Measurements from ENCODE around the gene POLR2A.
"Not testable (repeated sequence)": the region's sequence is repeated elsewhere in the genome, so short reads cannot be mapped to it uniquely, and the experiment has no call there.

The POLR2A gene

GRCh38 chr17:7460850-7461660 is 23.1 kb upstream of the POLR2A start:
- DNase-seq: no peak

- DNase-seq: no peak
Observed at GRCh38 chr17:7462474-7463371, 21.4 kb upstream of the POLR2A start.

GRCh38 chr17:7463372-7463846 is 20.8 kb upstream of the POLR2A start:
- no peak for DNase-seq

GRCh38 chr17:7464081-7464480 is 20.1 kb upstream of the POLR2A start:
- no peak for DNase-seq

DNA sequence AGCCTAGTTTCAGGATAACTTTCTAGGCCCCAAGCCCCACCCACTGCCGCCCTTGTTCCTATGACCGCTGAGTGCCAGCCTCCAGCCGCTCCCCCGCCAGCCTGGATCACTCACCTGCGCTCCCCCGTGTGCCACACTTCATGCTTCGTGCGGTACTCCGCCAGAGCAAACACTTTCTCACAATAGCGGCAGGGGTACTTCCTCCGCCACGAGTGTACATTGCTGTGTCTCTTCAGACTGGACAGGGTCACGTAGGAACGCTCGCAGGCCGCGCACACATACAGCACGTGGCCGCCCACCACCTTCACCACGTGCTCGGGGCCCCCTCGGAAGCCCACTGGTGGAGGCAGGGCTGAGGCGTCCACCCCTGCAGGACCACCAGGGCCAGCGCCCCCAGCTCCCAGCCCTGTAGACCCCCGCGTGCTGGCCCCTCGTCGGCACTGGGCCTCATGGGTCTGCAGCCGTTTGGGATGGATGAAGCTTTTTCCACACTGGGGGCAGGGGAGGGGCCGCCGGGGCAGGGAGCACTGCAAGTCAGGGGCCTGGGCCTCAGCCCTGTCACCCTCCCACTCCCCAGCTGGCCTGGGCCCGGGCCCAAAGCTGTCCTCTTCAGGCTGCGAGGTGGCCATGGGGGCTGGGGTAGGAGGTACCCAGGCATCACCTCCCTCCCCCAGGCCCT is 18.4 kb upstream of the POLR2A start:
- DNase-seq: no peak

DNA sequence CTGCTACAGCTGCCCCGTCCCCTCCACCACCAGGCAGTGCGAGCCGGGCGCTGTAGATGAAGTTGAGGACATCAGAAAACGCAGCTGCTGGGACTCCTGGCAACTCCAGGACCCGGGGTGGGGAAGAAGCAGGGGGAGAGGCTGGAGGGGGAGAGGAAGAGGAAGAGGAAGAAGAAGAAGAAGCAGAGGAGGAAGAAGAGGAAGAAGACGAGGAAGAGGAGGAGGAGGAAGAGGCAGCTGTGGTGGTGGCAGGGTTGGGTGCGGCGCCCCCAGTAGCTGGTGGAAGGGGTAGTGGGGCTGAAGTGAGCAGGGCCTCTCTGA is 17.9 kb upstream of the POLR2A start:
- DNase-seq: no peak

DNA sequence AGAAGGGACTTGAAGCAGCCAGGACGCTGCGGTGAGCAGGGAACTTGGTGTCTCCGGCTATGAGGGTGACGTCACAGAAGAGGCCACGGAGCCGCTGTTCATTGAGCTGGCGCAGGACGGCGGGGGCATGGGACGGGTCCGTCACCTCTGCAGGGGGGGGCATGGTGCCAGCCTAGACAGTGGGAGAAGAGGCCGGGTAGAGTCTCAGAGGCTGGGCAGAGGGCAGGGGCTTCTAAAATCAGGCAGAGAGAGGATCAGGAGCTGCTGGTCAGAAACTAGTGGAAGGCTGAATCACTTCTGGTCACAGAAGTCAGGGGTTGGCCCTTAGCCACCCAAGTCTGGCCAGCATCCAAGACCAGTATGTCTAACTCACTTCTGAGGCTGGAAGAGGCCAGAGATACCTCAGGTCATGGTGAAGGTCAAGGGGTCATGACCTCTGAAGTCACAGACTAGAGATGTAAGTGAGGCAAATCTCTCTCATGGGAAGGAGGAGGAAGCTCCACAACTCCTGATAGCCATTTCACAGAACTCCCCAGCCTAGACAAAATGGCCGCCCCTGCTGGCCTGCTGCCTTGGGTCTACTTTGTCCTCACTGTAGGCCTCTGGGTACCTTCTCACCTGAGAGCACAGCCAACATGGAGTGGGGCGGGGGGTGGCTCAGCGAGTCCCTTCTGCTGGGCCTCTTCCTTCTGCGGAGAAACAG is 17.4 kb upstream of the POLR2A start:
- no peak for DNase-seq

GRCh38 chr17:7467498-7467897 is 16.7 kb upstream of the POLR2A start:
- DNase-seq: no peak

- no peak for DNase-seq
Observed at GRCh38 chr17:7468290-7468689, 15.9 kb upstream of the POLR2A start.

- DNase-seq: no peak
Observed at GRCh38 chr17:7468804-7469389, 15.3 kb upstream of the POLR2A start.

- not testable (repeated sequence) for DNase-seq
Observed at GRCh38 chr17:7469843-7470242, 14.3 kb upstream of the POLR2A start.

- DNase-seq: not testable (repeated sequence)
Observed at GRCh38 chr17:7470457-7470973, 13.7 kb upstream of the POLR2A start.

- DNase-seq: no peak
Observed at GRCh38 chr17:7471729-7472128, 12.4 kb upstream of the POLR2A start.

DNA sequence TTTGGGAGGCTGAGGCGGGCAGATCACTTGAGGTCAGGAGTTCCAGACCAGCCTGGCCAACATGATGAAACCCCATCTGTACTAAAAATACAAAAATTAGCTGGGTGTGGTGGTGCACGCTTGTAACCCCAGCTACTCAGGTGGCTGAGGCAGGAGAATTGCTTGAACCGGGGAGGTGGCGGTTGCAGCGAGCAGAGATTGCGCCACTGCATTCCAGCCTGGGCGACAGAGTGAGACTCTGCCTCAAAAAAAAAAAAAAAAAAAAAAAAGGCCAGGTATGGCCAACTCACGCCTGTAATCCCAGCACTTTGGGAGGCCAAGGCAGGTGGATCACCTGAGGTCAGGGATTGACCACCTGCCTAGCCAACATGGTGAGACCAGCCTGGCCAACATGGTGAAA is 9.4 kb upstream of the POLR2A start:
- not testable (repeated sequence) for DNase-seq

GRCh38 chr17:7475764-7476422 is 8.3 kb upstream of the POLR2A start:
- no peak for DNase-seq

DNA sequence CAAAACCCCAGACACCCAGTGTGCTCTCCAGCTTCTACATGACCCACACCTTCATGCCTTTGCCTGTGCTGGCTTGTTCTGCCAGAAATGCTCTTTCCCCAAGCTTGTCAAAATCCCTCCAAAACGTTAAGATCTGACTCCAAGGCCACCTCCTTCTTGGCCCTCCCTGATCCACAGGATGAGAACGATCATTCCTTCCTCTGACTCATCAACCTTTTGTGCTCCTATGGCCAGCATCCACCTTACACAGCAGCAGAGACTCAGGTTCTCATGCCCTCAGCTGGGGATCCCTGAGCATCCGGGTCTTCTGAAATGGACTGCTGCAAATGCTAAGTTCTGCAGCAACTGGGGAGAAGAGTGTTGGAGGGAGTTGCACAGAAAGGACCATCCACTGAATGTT is 7.7 kb upstream of the POLR2A start:
- DNase-seq: no peak

DNA sequence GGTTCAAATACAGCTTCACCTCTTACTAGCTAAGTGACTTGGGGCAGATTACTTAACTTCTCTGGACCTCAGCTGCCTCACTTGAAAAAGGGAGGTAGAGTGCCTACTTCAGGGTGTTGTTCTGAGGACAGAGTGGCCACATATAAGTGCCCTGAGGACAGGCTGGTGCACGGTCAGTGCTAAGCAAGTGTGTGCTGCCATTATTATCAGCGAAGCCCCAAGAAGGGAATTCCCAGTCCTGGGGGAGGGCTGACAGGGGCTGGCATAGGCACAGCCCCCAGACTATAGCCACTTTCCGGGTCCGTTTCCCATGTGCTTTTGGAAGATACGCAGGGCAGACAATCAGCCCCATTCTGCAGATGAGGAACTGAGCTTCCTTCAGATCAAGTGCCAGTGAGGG is 7.2 kb upstream of the POLR2A start:
- no peak for DNase-seq

DNA sequence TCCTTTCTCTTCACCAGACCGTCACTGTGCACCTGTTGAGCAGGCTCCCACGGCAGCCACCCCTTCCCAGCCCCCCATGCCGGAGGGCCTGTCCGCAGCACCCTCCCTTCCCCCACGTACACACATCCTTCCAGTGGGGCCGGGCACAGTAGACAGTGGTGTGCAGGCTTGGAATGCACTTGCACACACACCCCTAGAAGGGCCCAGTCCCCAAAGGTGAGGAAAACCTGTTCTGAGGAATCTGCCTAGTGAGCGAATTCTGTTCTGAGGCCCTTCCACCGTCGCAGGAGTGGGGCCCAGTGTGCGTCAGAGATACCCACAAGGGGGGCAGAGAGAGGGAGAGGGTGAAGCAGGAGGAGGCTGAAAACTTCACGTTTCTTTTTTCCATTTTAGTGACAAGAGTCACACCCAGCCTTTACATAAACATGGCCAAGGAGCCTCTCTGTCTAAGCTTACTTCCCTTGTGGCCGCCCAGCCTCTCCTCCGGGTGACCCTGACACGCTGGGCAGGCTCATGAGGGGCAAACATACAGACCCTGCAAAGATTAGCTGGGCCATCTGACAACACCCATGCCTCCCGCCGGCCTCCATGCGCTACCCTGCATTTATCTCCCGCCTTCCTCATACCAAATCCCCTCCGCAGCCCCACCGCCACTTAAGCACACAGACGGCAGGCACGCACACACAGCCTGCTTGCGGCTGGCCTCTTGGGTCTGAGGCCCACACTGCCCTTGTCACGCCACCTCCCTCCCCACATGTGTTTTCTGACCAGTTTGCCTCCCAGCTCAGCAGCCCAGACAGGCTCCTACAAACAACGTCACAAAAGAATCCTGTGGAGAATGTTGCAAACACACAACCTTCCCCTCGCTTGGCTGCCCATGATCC is 6.5 kb upstream of the POLR2A start:
- DNase-seq: no peak

DNA sequence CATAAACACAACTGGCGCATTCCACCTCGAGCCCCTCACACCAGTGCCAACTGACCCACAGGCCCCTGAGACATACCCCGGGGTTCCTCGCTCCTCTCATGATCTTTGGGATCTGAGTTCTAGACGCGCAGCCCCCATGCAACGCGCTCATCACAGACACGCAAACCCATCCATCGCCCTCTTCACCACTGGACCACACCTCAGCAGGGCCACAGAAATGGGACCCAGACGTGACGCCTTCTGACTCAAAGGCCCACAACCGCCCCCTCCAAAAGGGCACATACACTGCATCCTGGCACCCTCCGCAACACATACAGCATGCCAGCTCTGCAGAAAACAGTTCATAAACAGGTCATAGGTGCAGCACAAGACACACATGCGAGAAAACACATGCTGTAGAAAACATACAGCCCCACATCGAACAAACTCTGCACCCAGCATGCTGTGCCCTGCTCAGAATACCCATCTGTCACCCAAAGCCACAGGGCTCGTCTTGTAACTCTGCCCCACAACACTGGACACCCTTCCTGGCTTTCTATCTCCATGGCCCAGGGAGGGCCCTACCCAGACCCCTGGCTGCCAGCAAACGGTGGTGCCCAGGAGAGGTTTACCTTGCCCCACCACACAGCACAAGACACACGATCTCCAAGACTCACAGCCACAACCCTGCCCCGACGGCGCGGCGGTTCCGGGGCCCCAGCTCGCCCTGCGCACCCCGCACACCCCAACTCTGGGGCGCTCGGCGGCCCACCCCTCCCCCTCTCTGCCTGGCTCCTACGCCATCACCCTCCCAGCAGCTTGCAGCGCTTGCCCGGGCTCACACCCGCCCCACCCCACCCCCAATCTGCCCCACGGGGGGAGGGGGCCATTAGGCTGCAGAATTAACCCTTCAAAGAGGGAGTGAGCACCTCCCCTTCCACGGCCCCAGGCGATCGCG is 5.6 kb upstream of the POLR2A start:
- DNase-seq: no peak
